ENCODE data around the gene KCNQ1. TPM values are rescaled to one million over a fixed set of nuclear protein-coding genes. Genes with fewer than 3 reads are reported as not detected.
A peak's percentile ranks its signal among the peaks of the same experiment; 100 is the strongest.

The KCNQ1 gene
- total RNA-seq, 4 donors from 2014 or later = 5.6 to 46.8 (median 24.6) TPM

DNA sequence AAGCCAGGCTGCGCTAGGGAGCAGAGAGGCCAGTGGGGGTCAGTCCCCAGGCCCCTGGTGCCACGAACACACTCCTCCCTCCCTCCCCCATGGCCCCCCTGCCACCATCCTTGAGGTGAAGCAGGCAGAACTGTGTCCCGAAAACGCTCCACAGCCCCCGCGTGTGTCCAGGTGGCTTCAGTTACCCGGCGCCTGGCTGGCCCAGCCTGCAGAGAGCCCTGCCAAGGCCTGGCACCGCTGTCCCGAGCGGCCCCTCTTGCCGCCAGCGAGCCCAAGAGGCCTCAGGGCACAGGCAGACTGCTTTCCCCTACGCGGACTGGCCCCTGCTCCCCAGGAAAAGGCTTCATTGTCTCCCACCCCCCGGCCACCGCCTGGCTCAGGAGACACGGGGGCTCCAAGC lies 413.1 kb downstream of the KCNQ1 start:
- no peak overlapping the region for H3K4me3 ChIP-seq
- no peaks in the 10 kb centered on the region for H3K9me3 ChIP-seq
- peaks cover 19% of the 10 kb centered on the region for H3K27me3 ChIP-seq
- DNase-seq = no peak
- 87% methylated on average over 12 of the region's 18 CpGs; no CpG with 5 or more reads in 1 of the 2 donors for WGBS, 2 donors (ENCODE audit: low coverage in 1 of 2)
- peaks cover 0 to 8% (median 7%) of the 10 kb centered on the region in 4 donors for H3K4me1 ChIP-seq
- TF ChIP-seq, protein P1, sequence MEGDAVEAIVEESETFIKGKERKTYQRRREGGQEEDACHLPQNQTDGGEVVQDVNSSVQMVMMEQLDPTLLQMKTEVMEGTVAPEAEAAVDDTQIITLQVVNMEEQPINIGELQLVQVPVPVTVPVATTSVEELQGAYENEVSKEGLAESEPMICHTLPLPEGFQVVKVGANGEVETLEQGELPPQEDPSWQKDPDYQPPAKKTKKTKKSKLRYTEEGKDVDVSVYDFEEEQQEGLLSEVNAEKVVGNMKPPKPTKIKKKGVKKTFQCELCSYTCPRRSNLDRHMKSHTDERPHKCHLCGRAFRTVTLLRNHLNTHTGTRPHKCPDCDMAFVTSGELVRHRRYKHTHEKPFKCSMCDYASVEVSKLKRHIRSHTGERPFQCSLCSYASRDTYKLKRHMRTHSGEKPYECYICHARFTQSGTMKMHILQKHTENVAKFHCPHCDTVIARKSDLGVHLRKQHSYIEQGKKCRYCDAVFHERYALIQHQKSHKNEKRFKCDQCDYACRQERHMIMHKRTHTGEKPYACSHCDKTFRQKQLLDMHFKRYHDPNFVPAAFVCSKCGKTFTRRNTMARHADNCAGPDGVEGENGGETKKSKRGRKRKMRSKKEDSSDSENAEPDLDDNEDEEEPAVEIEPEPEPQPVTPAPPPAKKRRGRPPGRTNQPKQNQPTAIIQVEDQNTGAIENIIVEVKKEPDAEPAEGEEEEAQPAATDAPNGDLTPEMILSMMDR (IDR thresholded peaks at IDR 0.05) = no peak
- TF ChIP-seq POLR2AphosphoS5 (IDR thresholded peaks at IDR 0.05) (no peak), EP300 (IDR thresholded peaks at IDR 0.05; ENCODE audit: low read depth) (no peak), POLR2A (IDR thresholded peaks at IDR 0.05) (no peak)
- in situ Hi-C loops (cut with MboI; ENCODE audit: low pct_ligation_motif_present in 1 of 4, low pct_unique_long_range_greater_than_20kb in 1 of 4, low sequenced_read_pairs in 3 of 4) = no loop called here
- H3K36me3 ChIP-seq = no peaks in the 10 kb centered on the region
- no peak overlapping the region for H3K27ac ChIP-seq
- intact Hi-C loops (cut with DNase I; ENCODE audit: low total_unique reads) = no loop called here

DNA sequence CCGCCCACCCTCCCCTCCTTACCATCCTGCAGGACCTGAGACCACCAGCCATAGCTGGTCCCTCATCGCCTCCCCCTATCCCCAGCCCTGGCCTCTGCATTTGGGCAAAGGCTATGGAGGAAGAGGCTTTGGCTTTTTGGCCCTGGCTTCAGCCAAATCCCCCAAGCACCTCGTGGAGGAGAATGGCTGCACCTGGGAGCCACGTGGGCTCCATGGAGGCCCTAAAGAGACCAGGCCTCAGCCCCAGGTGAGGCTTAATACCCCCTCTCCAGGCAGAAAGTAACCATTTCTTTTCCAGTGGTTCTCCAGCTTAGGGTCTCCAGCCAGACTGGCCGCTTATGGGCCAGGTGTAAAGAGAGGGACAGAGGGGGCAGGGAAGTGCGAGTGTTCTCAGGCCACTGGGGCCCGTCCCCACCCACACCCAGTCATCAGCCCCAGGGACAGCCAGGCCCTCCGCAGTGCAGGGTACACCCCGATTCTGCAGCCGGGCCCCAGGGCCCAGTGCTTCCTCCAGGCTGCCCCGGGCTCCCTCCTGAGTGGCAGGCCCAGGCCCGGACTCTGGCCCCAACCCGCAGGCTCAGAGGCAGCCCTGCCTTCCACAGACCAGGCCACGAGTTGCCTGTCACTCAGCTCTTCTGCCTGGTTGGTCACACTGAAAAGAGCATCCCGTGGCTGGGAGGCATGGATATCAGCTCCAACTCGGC lies 414.3 kb downstream of the KCNQ1 start:
- WGBS, 2 donors (ENCODE audit: low coverage in 1 of 2) = 77% methylated on average over 15 of the region's 16 CpGs; no CpG with 5 or more reads in 1 of the 2 donors
- peaks cover 0 to 12% (median 11%) of the 10 kb centered on the region in 4 donors for H3K4me1 ChIP-seq
- H3K9me3 ChIP-seq = no peaks in the 10 kb centered on the region
- no peak overlapping the region for H3K4me3 ChIP-seq
- DNase-seq = no peak
- in situ Hi-C loops (cut with MboI; ENCODE audit: low pct_ligation_motif_present in 1 of 4, low pct_unique_long_range_greater_than_20kb in 1 of 4, low sequenced_read_pairs in 3 of 4) (no loop called here), intact Hi-C loops (cut with DNase I; ENCODE audit: low total_unique reads) (no loop called here)
- H3K27ac ChIP-seq = no peak overlapping the region
- no peak for TF ChIP-seq POLR2AphosphoS5 (IDR thresholded peaks at IDR 0.05)
- TF ChIP-seq EP300 (IDR thresholded peaks at IDR 0.05; ENCODE audit: low read depth) = no peak
- TF ChIP-seq, protein P1 (IDR thresholded peaks at IDR 0.05) = no peak
- TF ChIP-seq POLR2A (IDR thresholded peaks at IDR 0.05) = no peak
- H3K27me3 ChIP-seq = peaks cover 30% of the 10 kb centered on the region
- H3K36me3 ChIP-seq = no peaks in the 10 kb centered on the region

DNA sequence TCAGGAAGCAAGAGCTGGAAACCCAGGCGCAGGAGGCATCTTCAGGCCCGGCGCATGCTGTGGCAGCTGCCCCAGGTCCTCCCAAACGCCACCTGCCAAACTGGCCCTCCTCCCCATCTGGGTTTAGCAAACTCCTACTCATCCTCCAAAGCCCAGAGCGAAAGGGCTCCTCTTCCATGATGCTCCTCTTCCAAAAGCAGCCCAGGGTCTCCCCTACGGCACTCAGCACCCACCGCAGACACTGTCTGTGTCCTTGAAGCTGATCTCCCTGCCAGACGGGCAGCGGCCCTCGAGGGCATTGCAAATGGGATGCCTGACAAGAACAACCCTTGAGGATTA lies 414.9 kb downstream of the KCNQ1 start:
- peaks cover 0 to 12% (median 11%) of the 10 kb centered on the region in 4 donors for H3K4me1 ChIP-seq
- in situ Hi-C loops (cut with MboI; ENCODE audit: low pct_ligation_motif_present in 1 of 4, low pct_unique_long_range_greater_than_20kb in 1 of 4, low sequenced_read_pairs in 3 of 4) (no loop called here), intact Hi-C loops (cut with DNase I; ENCODE audit: low total_unique reads) (no loop called here)
- peaks cover 36% of the 10 kb centered on the region for H3K27me3 ChIP-seq
- no peak overlapping the region for H3K27ac ChIP-seq
- no peak for DNase-seq
- H3K4me3 ChIP-seq = no peak overlapping the region
- 97% methylated on average over 10 of the region's 10 CpGs; no CpG with 5 or more reads in 1 of the 2 donors for WGBS, 2 donors (ENCODE audit: low coverage in 1 of 2)
- H3K36me3 ChIP-seq = no peaks in the 10 kb centered on the region
- no peaks in the 10 kb centered on the region for H3K9me3 ChIP-seq
- TF ChIP-seq POLR2AphosphoS5 (IDR thresholded peaks at IDR 0.05) (no peak), EP300 (IDR thresholded peaks at IDR 0.05; ENCODE audit: low read depth) (no peak), POLR2A (IDR thresholded peaks at IDR 0.05) (no peak)
- TF ChIP-seq, protein P1 (IDR thresholded peaks at IDR 0.05) = no peak

DNA sequence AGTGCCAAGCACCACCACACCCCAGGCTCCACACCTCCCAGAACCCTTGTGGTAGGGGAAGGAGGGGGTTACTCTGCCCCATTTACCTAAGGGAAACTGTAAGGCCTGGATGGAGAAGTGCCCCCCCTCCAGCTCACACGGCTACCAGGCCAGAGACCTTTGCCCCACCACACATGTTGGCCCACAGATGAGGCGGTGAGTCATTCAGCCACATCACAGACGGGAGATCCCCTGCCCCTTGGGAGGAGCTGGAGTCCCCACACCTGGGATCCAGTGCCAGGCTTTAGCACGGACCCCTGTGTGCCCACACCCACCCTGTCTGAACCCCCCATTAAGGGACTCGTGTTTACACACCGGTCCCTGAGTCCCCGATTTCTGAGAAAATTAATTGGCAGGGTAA lies 415.8 kb downstream of the KCNQ1 start:
- 49% methylated on average over 7 of the region's 7 CpGs; no CpG with 5 or more reads in 1 of the 2 donors for WGBS, 2 donors (ENCODE audit: low coverage in 1 of 2)
- intact Hi-C loops (cut with DNase I; ENCODE audit: low total_unique reads) = no loop called here
- Histone ChIP-seq H3K4me3 (no peak overlapping the region), H3K27ac (no peak overlapping the region), H3K9me3 (no peaks in the 10 kb centered on the region), H3K36me3 (no peaks in the 10 kb centered on the region), H3K27me3 (peaks cover 38% of the 10 kb centered on the region), H3K4me1 (peaks cover 0 to 12% (median 11%) of the 10 kb centered on the region in 4 donors)
- no peak for TF ChIP-seq EP300 (IDR thresholded peaks at IDR 0.05; ENCODE audit: low read depth)
- DNase-seq = peak; percentile 37
- in situ Hi-C loops (cut with MboI; ENCODE audit: low pct_ligation_motif_present in 1 of 4, low pct_unique_long_range_greater_than_20kb in 1 of 4, low sequenced_read_pairs in 3 of 4) = no loop called here
